Measurements from ENCODE around the gene HEMK1. TPM values are rescaled to one million over a fixed set of nuclear protein-coding genes. Genes with fewer than 3 reads are reported as not detected.

The HEMK1 gene
- total and polyA plus RNA-seq, 2 of the 8 experiments (the other 6 are each of a cell fraction or from before 2014, with no cell fraction given): 9.7 to 10.6 TPM

DNA sequence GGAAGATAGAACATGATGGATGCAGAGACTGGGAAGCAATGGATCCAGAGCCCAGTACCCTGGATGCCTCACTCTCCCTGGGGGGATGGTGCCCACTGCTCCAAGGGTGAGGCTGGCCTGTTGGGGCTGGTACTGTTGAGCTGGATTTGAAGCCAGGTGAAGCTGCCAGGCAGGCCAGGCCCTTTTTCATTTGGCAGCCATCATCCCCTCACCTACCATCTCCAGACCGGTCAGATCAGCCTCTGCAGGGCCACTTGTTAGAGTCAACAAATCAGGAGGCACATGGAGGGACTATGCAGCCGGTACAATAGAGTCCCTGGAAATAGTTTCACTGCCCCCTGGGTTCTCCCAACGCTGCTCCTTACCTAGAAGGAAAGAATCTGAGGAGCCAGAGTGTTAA is 53.6 kb downstream of the HEMK1 start:
- Histone ChIP-seq H2BK20ac (ENCODE audit: low read length) (no peak overlapping the region), H2AFZ (ENCODE audit: low read length) (no peak overlapping the region), H3K79me2 (ENCODE audit: control insufficient read depth in 1 of 2, insufficient read depth in 2 of 2, low read length in 2 of 2) (peaks cover 0 to 31% of the 10 kb centered on the region in 2 experiments; a peak in 1 of 4 replicates), H3K4me3 (ENCODE audit: extremely low read depth in 1 of 4, insufficient read depth in 2 of 4, low read depth in 3 of 4, low read length in 4 of 4) (no peak overlapping the region), H3K4me2 (ENCODE audit: insufficient read depth in 1 of 2, low read depth in 2 of 2, low read length in 2 of 2) (no peak overlapping the region), H3K9ac (replicated peaks in 1 of 4; ENCODE audit: extremely low read depth in 1 of 4, low read depth in 3 of 4, low read length in 3 of 4) (no peak overlapping the region), H3K27me3 (replicated peaks in 1 of 4; ENCODE audit: control insufficient read depth in 3 of 4, extremely low read depth in 1 of 4, insufficient read depth in 3 of 4, low read length in 3 of 4) (no peaks in the 10 kb centered on the region), H2AK5ac (ENCODE audit: low read depth, low read length) (no peak overlapping the region), H2BK15ac (ENCODE audit: low read length) (no peak overlapping the region), H2BK120ac (replicated peaks; ENCODE audit: low read depth, low read length) (no peak overlapping the region), H3K23me2 (ENCODE audit: low read depth, low read length) (no peaks in the 10 kb centered on the region; the same call in 1 of the 2 replicates), H3K36me3 (ENCODE audit: control insufficient read depth in 2 of 4, insufficient read depth in 4 of 4, low read length in 3 of 4) (peaks cover 0 to 3% (median 0%) of the 10 kb centered on the region in 4 experiments; a peak in 2 of 8 replicates), H4K5ac (ENCODE audit: insufficient read length, low read depth, low read length) (no peak overlapping the region), H3K79me1 (ENCODE audit: low read depth, low read length) (peaks cover 9% of the 10 kb centered on the region), H3K14ac (ENCODE audit: insufficient read length) (no peak overlapping the region), H3K9me3 (ENCODE audit: insufficient read depth in 2 of 2, low read depth in 1 of 2, low read length in 1 of 2) (no peaks in the 10 kb centered on the region), H2BK12ac (ENCODE audit: low read depth, low read length) (no peak overlapping the region), H4K91ac (replicated peaks; ENCODE audit: insufficient read length, low read length) (no peak overlapping the region), H2BK5ac (ENCODE audit: low read depth, low read length) (no peak overlapping the region), H3K27ac (ENCODE audit: low read depth, low read length) (no peak overlapping the region), H3K4ac (replicated peaks; ENCODE audit: insufficient read length, low read depth, low read length) (no peak overlapping the region), H3K4me1 (replicated peaks in 1 of 4; ENCODE audit: control insufficient read depth in 3 of 4, insufficient read depth in 4 of 4, low read length in 3 of 4) (peaks cover under 1 to 19% (median 12%) of the 10 kb centered on the region in 4 experiments), H3K23ac (ENCODE audit: insufficient read length) (no peak overlapping the region), H4K8ac (ENCODE audit: extremely low read depth, insufficient read depth, low read length) (no peak overlapping the region; the same call in 1 of the 2 replicates), H4K20me1 (replicated peaks in 1 of 2; ENCODE audit: control insufficient read depth in 1 of 2, insufficient read depth in 2 of 2, low read length in 2 of 2) (peaks cover 6 to 18% of the 10 kb centered on the region in 2 experiments), H3K18ac (ENCODE audit: extremely low read depth, low read length) (no peak overlapping the region), H3K56ac (replicated peaks; ENCODE audit: insufficient read length, low read depth, low read length) (no peak overlapping the region)
- POLR2A ChIA-PET (ENCODE audit: partially characterized antibody): interaction anchor here (0.6 kb wide), 1 partner anchor 762 kb away, joined by 3 read pairs; no protein-coding TSS in a partner anchor
- no peak for TF ChIP-seq POLR2A (IDR thresholded peaks at IDR 0.05; ENCODE audit: control extremely low read depth in 1 of 2, low read depth in 2 of 2, low read length in 2 of 2)
- no peak for TF ChIP-seq SRF (IDR thresholded peaks at IDR 0.05; ENCODE audit: low read depth, low read length)
- TF ChIP-seq BCL11A (IDR thresholded peaks at IDR 0.05; ENCODE audit: low read depth in 2 of 2, low read length in 2 of 2): no peak
- no peak for TF ChIP-seq CBX5 (IDR thresholded peaks at IDR 0.05; ENCODE audit: low read depth, low read length)
- CTCF ChIA-PET (ENCODE audit: partially characterized antibody): interaction anchor here (0.7 to 63.8 kb wide), 4 partner anchors 1 to 303 kb away, joined by 4 to 1262 read pairs (median 1062); partner anchors contain the start of genes C3orf18, CISH, DOCK3 and HEMK1
- FAIRE-seq (no peak), DNase-seq (ENCODE audit: low read depth in 1 of 2, low spot score in 2 of 2) (no peak)
- 85% methylated on average over 3 of the region's 3 CpGs; no CpG with 5 or more reads in 1 of the 2 experiments for WGBS, 2 experiments (ENCODE audit: extremely low coverage in 1 of 2, insufficient coverage in 1 of 2, insufficient read length in 1 of 2, insufficient replicate concordance in 2 of 2, low coverage in 1 of 2, low lambda C conversion rate in 2 of 2, missing lambda C conversion rate in 1 of 2)
